Measurements from ENCODE around the gene LGALS3BP. TPM values are rescaled to one million over a fixed set of nuclear protein-coding genes. Genes with fewer than 3 reads are reported as not detected.

LGALS3BP gene
- total and polyA plus RNA-seq, 2 of the 13 experiments (the other 11 are each of a cell fraction or from before 2014, with no cell fraction given): 137 to 332 TPM

DNA sequence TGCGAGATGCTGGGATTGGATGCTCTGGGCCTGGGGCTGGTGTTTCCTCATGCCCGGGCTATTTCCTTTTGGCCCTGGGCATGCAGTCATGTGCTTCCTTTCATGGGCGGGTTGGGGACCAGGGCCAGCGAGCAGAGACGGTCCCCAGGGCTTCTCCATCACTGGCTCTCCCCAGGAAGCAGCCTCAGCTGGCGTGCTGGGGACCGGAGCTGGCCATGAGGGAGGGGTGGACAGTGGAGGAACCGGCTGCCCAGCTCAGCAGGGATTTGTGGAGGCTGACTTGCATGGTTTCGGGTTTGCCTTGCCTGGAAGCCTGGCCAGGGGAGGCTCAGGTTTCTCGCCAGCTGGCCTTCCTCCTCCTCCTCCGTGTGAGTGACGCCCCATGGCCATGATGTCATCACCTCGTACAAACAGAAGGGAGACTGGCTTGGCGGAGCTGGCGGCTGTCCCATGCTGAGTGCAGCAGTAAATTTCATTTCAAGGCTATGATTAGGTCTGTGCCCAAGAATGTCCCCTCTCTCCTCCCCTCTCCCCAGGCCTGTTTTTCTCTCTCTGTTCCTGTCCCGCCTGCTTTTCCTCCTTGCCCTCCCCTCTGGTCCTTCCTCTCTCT, 45.7 kb downstream of the LGALS3BP start (continued):
- TF ChIP-seq ETV6 (CRISPR knock-in tag; conservative IDR thresholded peaks at IDR 0.05): 0 out of 2 replicates have a peak, but pooled peaks have one; percentile 57
- TF ChIP-seq ZBTB21 (CRISPR knock-in tag; IDR thresholded peaks at IDR 0.05): peak; percentile 95
- TF ChIP-seq ATF7 (IDR thresholded peaks at IDR 0.05): peak; percentile 93
- TF ChIP-seq ATF7 (CRISPR knock-in tag; IDR thresholded peaks at IDR 0.05): no peak
- TF ChIP-seq CBX1 (IDR thresholded peaks at IDR 0.05; ENCODE audit: low read depth): no peak
- TF ChIP-seq, protein P1, sequence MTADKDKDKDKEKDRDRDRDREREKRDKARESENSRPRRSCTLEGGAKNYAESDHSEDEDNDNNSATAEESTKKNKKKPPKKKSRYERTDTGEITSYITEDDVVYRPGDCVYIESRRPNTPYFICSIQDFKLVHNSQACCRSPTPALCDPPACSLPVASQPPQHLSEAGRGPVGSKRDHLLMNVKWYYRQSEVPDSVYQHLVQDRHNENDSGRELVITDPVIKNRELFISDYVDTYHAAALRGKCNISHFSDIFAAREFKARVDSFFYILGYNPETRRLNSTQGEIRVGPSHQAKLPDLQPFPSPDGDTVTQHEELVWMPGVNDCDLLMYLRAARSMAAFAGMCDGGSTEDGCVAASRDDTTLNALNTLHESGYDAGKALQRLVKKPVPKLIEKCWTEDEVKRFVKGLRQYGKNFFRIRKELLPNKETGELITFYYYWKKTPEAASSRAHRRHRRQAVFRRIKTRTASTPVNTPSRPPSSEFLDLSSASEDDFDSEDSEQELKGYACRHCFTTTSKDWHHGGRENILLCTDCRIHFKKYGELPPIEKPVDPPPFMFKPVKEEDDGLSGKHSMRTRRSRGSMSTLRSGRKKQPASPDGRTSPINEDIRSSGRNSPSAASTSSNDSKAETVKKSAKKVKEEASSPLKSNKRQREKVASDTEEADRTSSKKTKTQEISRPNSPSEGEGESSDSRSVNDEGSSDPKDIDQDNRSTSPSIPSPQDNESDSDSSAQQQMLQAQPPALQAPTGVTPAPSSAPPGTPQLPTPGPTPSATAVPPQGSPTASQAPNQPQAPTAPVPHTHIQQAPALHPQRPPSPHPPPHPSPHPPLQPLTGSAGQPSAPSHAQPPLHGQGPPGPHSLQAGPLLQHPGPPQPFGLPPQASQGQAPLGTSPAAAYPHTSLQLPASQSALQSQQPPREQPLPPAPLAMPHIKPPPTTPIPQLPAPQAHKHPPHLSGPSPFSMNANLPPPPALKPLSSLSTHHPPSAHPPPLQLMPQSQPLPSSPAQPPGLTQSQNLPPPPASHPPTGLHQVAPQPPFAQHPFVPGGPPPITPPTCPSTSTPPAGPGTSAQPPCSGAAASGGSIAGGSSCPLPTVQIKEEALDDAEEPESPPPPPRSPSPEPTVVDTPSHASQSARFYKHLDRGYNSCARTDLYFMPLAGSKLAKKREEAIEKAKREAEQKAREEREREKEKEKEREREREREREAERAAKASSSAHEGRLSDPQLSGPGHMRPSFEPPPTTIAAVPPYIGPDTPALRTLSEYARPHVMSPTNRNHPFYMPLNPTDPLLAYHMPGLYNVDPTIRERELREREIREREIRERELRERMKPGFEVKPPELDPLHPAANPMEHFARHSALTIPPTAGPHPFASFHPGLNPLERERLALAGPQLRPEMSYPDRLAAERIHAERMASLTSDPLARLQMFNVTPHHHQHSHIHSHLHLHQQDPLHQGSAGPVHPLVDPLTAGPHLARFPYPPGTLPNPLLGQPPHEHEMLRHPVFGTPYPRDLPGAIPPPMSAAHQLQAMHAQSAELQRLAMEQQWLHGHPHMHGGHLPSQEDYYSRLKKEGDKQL (CRISPR knock-in tag; IDR thresholded peaks at IDR 0.05; ENCODE audit: low read depth): no peak
- TF ChIP-seq TEF (CRISPR knock-in tag; IDR thresholded peaks at IDR 0.05): no peak
- TF ChIP-seq PTBP1 (IDR thresholded peaks at IDR 0.05; ENCODE audit: low read depth, low read length, poor library complexity, severe bottlenecking): peak; percentile 48
- 0 out of 2 replicates have a peak, but pooled peaks have one; percentile 60 for TF ChIP-seq KDM5B (CRISPR knock-in tag; IDR thresholded peaks at IDR 0.05; ENCODE audit: borderline replicate concordance)
- TF ChIP-seq FOSL2 (CRISPR knock-in tag; IDR thresholded peaks at IDR 0.05): peak; percentile 69
- peak; percentile 24; the same call in 1 of the 2 replicates for TF ChIP-seq KDM3A (CRISPR knock-in tag; IDR thresholded peaks at IDR 0.05; ENCODE audit: low read depth)
- TF ChIP-seq MXD1 (CRISPR knock-in tag; IDR thresholded peaks at IDR 0.05): 0 out of 2 replicates have a peak, but pooled peaks have one; percentile 27
- TF ChIP-seq KLF11 (CRISPR knock-in tag; IDR thresholded peaks at IDR 0.05): 0 out of 2 replicates have a peak, but pooled peaks have one; percentile 37
- TF ChIP-seq CREB1 (IDR thresholded peaks at IDR 0.05): peak; percentile 86
- TF ChIP-seq CREB1 (CRISPR knock-in tag; IDR thresholded peaks at IDR 0.05): no peak
- TF ChIP-seq FOXO1 (CRISPR knock-in tag; IDR thresholded peaks at IDR 0.05): peak; percentile 43; the same call in 1 of the 2 replicates
- TF ChIP-seq XRCC5 (optimal IDR thresholded peaks at IDR 0.05; ENCODE audit: low read length): no peak
- no peak; the same call in 1 of the 2 replicates for TF ChIP-seq ZSCAN9 (CRISPR knock-in tag; IDR thresholded peaks at IDR 0.05; ENCODE audit: borderline replicate concordance)
- no peak for TF ChIP-seq MAFG (CRISPR knock-in tag; IDR thresholded peaks at IDR 0.05)
- TF ChIP-seq SAP130 (CRISPR knock-in tag; IDR thresholded peaks at IDR 0.05; ENCODE audit: low read depth): peak; percentile 67
- TF ChIP-seq ZSCAN21 (CRISPR knock-in tag; IDR thresholded peaks at IDR 0.05; ENCODE audit: borderline replicate concordance): 0 out of 2 replicates have a peak, but pooled peaks have one; percentile 8
- TF ChIP-seq CBX5 (CRISPR knock-in tag; IDR thresholded peaks at IDR 0.05; ENCODE audit: borderline replicate concordance): 0 out of 2 replicates have a peak, but pooled peaks have one; percentile 20
- peak; percentile 63; the same call in 1 of the 2 replicates for TF ChIP-seq TFAP4 (IDR thresholded peaks at IDR 0.05; ENCODE audit: borderline replicate concordance, low read depth)
- TF ChIP-seq ZNF709 (CRISPR knock-in tag; IDR thresholded peaks at IDR 0.05): 0 out of 2 replicates have a peak, but pooled peaks have one; percentile 48
- TF ChIP-seq JDP2 (CRISPR knock-in tag; IDR thresholded peaks at IDR 0.05; ENCODE audit: borderline replicate concordance): no peak

All from HepG2 (cell line).